Measurements from ENCODE around the gene CDAN1.
"Not testable (repeated sequence)": the region's sequence is repeated elsewhere in the genome, so short reads cannot be mapped to it uniquely, and the experiment has no call there.

CDAN1 gene

GRCh38 chr15:42775416-42775815 is 38.5 kb upstream of the CDAN1 start:
- no peak overlapping the region for H2AK5ac ChIP-seq (ENCODE audit: low read depth, low read length)
- H3K9me3 ChIP-seq (replicated peaks in 1 of 2; ENCODE audit: control insufficient read depth in 2 of 2, insufficient read depth in 1 of 2, low read depth in 1 of 2, low read length in 2 of 2): no peaks in the 10 kb centered on the region
- H3K36me3 ChIP-seq (replicated peaks in 1 of 2; ENCODE audit: control insufficient read depth in 2 of 2, insufficient read depth in 2 of 2, low read length in 2 of 2): peaks cover 6 to 31% of the 10 kb centered on the region in 2 donors
- H3K4ac ChIP-seq (ENCODE audit: low read length): no peak overlapping the region
- DNase-seq (ENCODE audit: low spot score): no peak
- H3K27me3 ChIP-seq (ENCODE audit: control insufficient read depth in 3 of 3, insufficient read depth in 3 of 3, low read depth in 1 of 3, low read length in 3 of 3): no peaks in the 10 kb centered on the region
- H2BK5ac ChIP-seq (ENCODE audit: low read length): no peak overlapping the region
- H4K8ac ChIP-seq (ENCODE audit: low read depth, low read length): no peak overlapping the region
- no peak overlapping the region for H3K4me2 ChIP-seq (ENCODE audit: insufficient read depth, low read length, poor library complexity, severe bottlenecking)
- H3K4me3 ChIP-seq (ENCODE audit: low read length in 2 of 2): no peak overlapping the region
- no peak overlapping the region for H3K23ac ChIP-seq (ENCODE audit: low read depth, low read length, poor library complexity)
- no peak overlapping the region for H3K27ac ChIP-seq (replicated peaks; ENCODE audit: low read length)
- H2AFZ ChIP-seq (ENCODE audit: low read length): no peak overlapping the region
- H3K18ac ChIP-seq (ENCODE audit: low read length): no peak overlapping the region
- H3K9ac ChIP-seq (ENCODE audit: low read depth, low read length, poor library complexity): no peak overlapping the region
- H3K4me1 ChIP-seq (ENCODE audit: control insufficient read depth in 2 of 2, insufficient read depth in 1 of 2, low read depth in 1 of 2, low read length in 2 of 2): no peaks in the 10 kb centered on the region
- H2BK120ac ChIP-seq (ENCODE audit: low read depth, low read length): no peak overlapping the region
- peaks cover 3% of the 10 kb centered on the region for H3K79me1 ChIP-seq (ENCODE audit: low read depth, low read length)
- no peak overlapping the region for H3K14ac ChIP-seq (ENCODE audit: low read length)
- no peak overlapping the region for H2BK15ac ChIP-seq (ENCODE audit: low read length)
- H2BK12ac ChIP-seq (ENCODE audit: low read length): no peak overlapping the region
- H4K91ac ChIP-seq (ENCODE audit: low read depth, low read length, poor library complexity): no peak overlapping the region
- no CpG with 5 or more reads among the region's 2 CpGs for WGBS, 2 donors (ENCODE audit: extremely low coverage in 2 of 2, insufficient read length in 2 of 2, insufficient replicate concordance in 1 of 2)

DNA sequence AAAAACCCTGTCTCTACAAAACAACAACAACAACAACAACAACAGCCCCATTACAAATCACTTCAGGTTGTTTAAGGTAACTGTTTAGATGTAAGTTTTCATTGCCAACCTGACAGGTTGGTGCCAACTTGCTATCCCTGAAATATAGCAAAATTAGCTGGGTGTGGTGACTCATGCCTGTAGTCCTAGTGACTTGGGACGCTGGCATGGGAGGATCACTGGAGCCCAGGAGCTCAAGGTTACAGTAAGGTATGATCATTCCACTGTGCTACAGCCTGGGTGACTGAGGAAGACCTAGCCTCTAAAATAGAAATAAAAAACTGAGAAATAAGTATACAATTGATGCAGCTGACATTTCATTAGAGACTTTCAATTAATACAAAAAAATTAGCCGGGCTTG is 36.0 kb upstream of the CDAN1 start:
- Histone ChIP-seq H4K8ac (ENCODE audit: low read depth, low read length) (no peak overlapping the region), H3K27ac (replicated peaks; ENCODE audit: low read length) (no peak overlapping the region), H3K79me1 (ENCODE audit: low read depth, low read length) (peaks cover 3% of the 10 kb centered on the region), H2BK120ac (ENCODE audit: low read depth, low read length) (no peak overlapping the region), H2BK15ac (ENCODE audit: low read length) (no peak overlapping the region), H3K4me3 (ENCODE audit: low read length in 2 of 2) (no peak overlapping the region), H3K36me3 (replicated peaks in 1 of 2; ENCODE audit: control insufficient read depth in 2 of 2, insufficient read depth in 2 of 2, low read length in 2 of 2) (peaks cover 6 to 31% of the 10 kb centered on the region in 2 donors), H3K4ac (ENCODE audit: low read length) (no peak overlapping the region), H3K9me3 (replicated peaks in 1 of 2; ENCODE audit: control insufficient read depth in 2 of 2, insufficient read depth in 1 of 2, low read depth in 1 of 2, low read length in 2 of 2) (no peaks in the 10 kb centered on the region), H4K91ac (ENCODE audit: low read depth, low read length, poor library complexity) (no peak overlapping the region), H2AFZ (ENCODE audit: low read length) (no peak overlapping the region), H2AK5ac (ENCODE audit: low read depth, low read length) (no peak overlapping the region), H3K18ac (ENCODE audit: low read length) (no peak overlapping the region), H3K4me2 (ENCODE audit: insufficient read depth, low read length, poor library complexity, severe bottlenecking) (no peak overlapping the region), H3K4me1 (ENCODE audit: control insufficient read depth in 2 of 2, insufficient read depth in 1 of 2, low read depth in 1 of 2, low read length in 2 of 2) (no peaks in the 10 kb centered on the region), H2BK5ac (ENCODE audit: low read length) (no peak overlapping the region), H3K27me3 (ENCODE audit: control insufficient read depth in 3 of 3, insufficient read depth in 3 of 3, low read depth in 1 of 3, low read length in 3 of 3) (no peaks in the 10 kb centered on the region), H3K9ac (ENCODE audit: low read depth, low read length, poor library complexity) (no peak overlapping the region), H3K23ac (ENCODE audit: low read depth, low read length, poor library complexity) (no peak overlapping the region), H2BK12ac (ENCODE audit: low read length) (no peak overlapping the region), H3K14ac (ENCODE audit: low read length) (no peak overlapping the region)
- no CpG with 5 or more reads among the region's 2 CpGs for WGBS, 2 donors (ENCODE audit: extremely low coverage in 2 of 2, insufficient read length in 2 of 2, insufficient replicate concordance in 1 of 2)
- DNase-seq (ENCODE audit: low spot score): no peak

- no peak overlapping the region for H3K27ac ChIP-seq (replicated peaks; ENCODE audit: low read length)
- H2AK5ac ChIP-seq (ENCODE audit: low read depth, low read length): no peak overlapping the region
- H2BK15ac ChIP-seq (ENCODE audit: low read length): no peak overlapping the region
- H3K4me3 ChIP-seq (ENCODE audit: low read length in 2 of 2): no peak overlapping the region
- H4K8ac ChIP-seq (ENCODE audit: low read depth, low read length): no peak overlapping the region
- H4K91ac ChIP-seq (ENCODE audit: low read depth, low read length, poor library complexity): no peak overlapping the region
- no peak overlapping the region for H2BK12ac ChIP-seq (ENCODE audit: low read length)
- H3K9ac ChIP-seq (ENCODE audit: low read depth, low read length, poor library complexity): no peak overlapping the region
- no peak overlapping the region for H3K4me2 ChIP-seq (ENCODE audit: insufficient read depth, low read length, poor library complexity, severe bottlenecking)
- no peak overlapping the region for H3K23ac ChIP-seq (ENCODE audit: low read depth, low read length, poor library complexity)
- no peak for DNase-seq (ENCODE audit: low spot score)
- peaks cover 3% of the 10 kb centered on the region for H3K79me1 ChIP-seq (ENCODE audit: low read depth, low read length)
- WGBS, 2 donors (ENCODE audit: extremely low coverage in 2 of 2, insufficient read length in 2 of 2, insufficient replicate concordance in 1 of 2): no CpG with 5 or more reads among the region's 2 CpGs
- H2AFZ ChIP-seq (ENCODE audit: low read length): no peak overlapping the region
- no peak overlapping the region for H3K4ac ChIP-seq (ENCODE audit: low read length)
- H3K36me3 ChIP-seq (replicated peaks in 1 of 2; ENCODE audit: control insufficient read depth in 2 of 2, insufficient read depth in 2 of 2, low read length in 2 of 2): peaks cover 6 to 30% of the 10 kb centered on the region in 2 donors
- H2BK5ac ChIP-seq (ENCODE audit: low read length): no peak overlapping the region
- H3K9me3 ChIP-seq (replicated peaks in 1 of 2; ENCODE audit: control insufficient read depth in 2 of 2, insufficient read depth in 1 of 2, low read depth in 1 of 2, low read length in 2 of 2): no peaks in the 10 kb centered on the region
- no peaks in the 10 kb centered on the region for H3K4me1 ChIP-seq (ENCODE audit: control insufficient read depth in 2 of 2, insufficient read depth in 1 of 2, low read depth in 1 of 2, low read length in 2 of 2)
- H3K14ac ChIP-seq (ENCODE audit: low read length): no peak overlapping the region
- no peaks in the 10 kb centered on the region for H3K27me3 ChIP-seq (ENCODE audit: control insufficient read depth in 3 of 3, insufficient read depth in 3 of 3, low read depth in 1 of 3, low read length in 3 of 3)
- H3K18ac ChIP-seq (ENCODE audit: low read length): no peak overlapping the region
- H2BK120ac ChIP-seq (ENCODE audit: low read depth, low read length): no peak overlapping the region
Observed at GRCh38 chr15:42772144-42772543, 35.2 kb upstream of the CDAN1 start.

GRCh38 chr15:42766109-42766508 is 29.2 kb upstream of the CDAN1 start:
- WGBS, 2 donors (ENCODE audit: extremely low coverage in 2 of 2, insufficient read length in 2 of 2, insufficient replicate concordance in 1 of 2): no CpG with 5 or more reads among the region's 4 CpGs
- H3K4me2 ChIP-seq (ENCODE audit: insufficient read depth, low read length, poor library complexity, severe bottlenecking); H3K36me3 ChIP-seq (replicated peaks in 1 of 2; ENCODE audit: control insufficient read depth in 2 of 2, insufficient read depth in 2 of 2, low read length in 2 of 2); H3K23ac ChIP-seq (ENCODE audit: low read depth, low read length, poor library complexity); H3K18ac ChIP-seq (ENCODE audit: low read length); H3K79me1 ChIP-seq (ENCODE audit: low read depth, low read length); H3K14ac ChIP-seq (ENCODE audit: low read length); H2BK120ac ChIP-seq (ENCODE audit: low read depth, low read length); H2BK12ac ChIP-seq (ENCODE audit: low read length); H2BK5ac ChIP-seq (ENCODE audit: low read length); DNase-seq (ENCODE audit: low spot score); H3K27me3 ChIP-seq (ENCODE audit: control insufficient read depth in 3 of 3, insufficient read depth in 3 of 3, low read depth in 1 of 3, low read length in 3 of 3); H3K4me3 ChIP-seq (ENCODE audit: low read length in 2 of 2); H2BK15ac ChIP-seq (ENCODE audit: low read length); H2AK5ac ChIP-seq (ENCODE audit: low read depth, low read length); H3K4me1 ChIP-seq (ENCODE audit: control insufficient read depth in 2 of 2, insufficient read depth in 1 of 2, low read depth in 1 of 2, low read length in 2 of 2); H3K9ac ChIP-seq (ENCODE audit: low read depth, low read length, poor library complexity); H4K8ac ChIP-seq (ENCODE audit: low read depth, low read length); H4K91ac ChIP-seq (ENCODE audit: low read depth, low read length, poor library complexity); H3K27ac ChIP-seq (replicated peaks; ENCODE audit: low read length); H3K4ac ChIP-seq (ENCODE audit: low read length); H2AFZ ChIP-seq (ENCODE audit: low read length): not testable (repeated sequence)
- H3K9me3 ChIP-seq (replicated peaks in 1 of 2; ENCODE audit: control insufficient read depth in 2 of 2, insufficient read depth in 1 of 2, low read depth in 1 of 2, low read length in 2 of 2): peaks cover 0 to 11% of the 10 kb centered on the region in 2 donors
